ENCODE measurements around the gene MBD3.

Gene MBD3

GRCh38 chr19:1577090-1577928 lies 15.4 kb downstream of the MBD3 start:
- H3K4me3 ChIP-seq (ENCODE audit: low read depth, low read length) = no peak overlapping the region
- TF ChIP-seq CTCF (IDR thresholded peaks at IDR 0.05; ENCODE audit: low read depth, low read length) = no peak

- H3K4me3 ChIP-seq (ENCODE audit: low read depth, low read length) = no peak overlapping the region
- TF ChIP-seq CTCF (IDR thresholded peaks at IDR 0.05; ENCODE audit: low read depth, low read length) = no peak
Measured at GRCh38 chr19:1576242-1577089, 16.2 kb downstream of the MBD3 start.

- TF ChIP-seq CTCF (IDR thresholded peaks at IDR 0.05; ENCODE audit: low read depth, low read length) = no peak
- H3K4me3 ChIP-seq (ENCODE audit: low read depth, low read length) = no peak overlapping the region
Measured at GRCh38 chr19:1575323-1576241, 17.1 kb downstream of the MBD3 start.

GRCh38 chr19:1574354-1575136 lies 18.1 kb downstream of the MBD3 start:
- no peak for TF ChIP-seq CTCF (IDR thresholded peaks at IDR 0.05; ENCODE audit: low read depth, low read length)

GRCh38 chr19:1572795-1573194 lies 19.9 kb downstream of the MBD3 start:
- no peak overlapping the region for H3K4me3 ChIP-seq (ENCODE audit: low read depth, low read length)
- no peak for TF ChIP-seq CTCF (IDR thresholded peaks at IDR 0.05; ENCODE audit: low read depth, low read length)

More at GRCh38 chr19:1574354-1575136, 18.1 kb downstream of the MBD3 start:
- H3K4me3 ChIP-seq (ENCODE audit: low read depth, low read length) = no peak overlapping the region

- H3K4me3 ChIP-seq (ENCODE audit: low read depth, low read length) = no peak overlapping the region
- TF ChIP-seq CTCF (IDR thresholded peaks at IDR 0.05; ENCODE audit: low read depth, low read length) = no peak
Measured at GRCh38 chr19:1571358-1571757, 21.3 kb downstream of the MBD3 start.
